D341Med (cell line): ENCODE results near the gene ADRB2.

Experiments
- DNase-seq: peaks from one replicate; pipeline ENCODE4 v3.0.0; 2012; ENCODE audit warnings: low spot score

ADRB2 gene

DNA sequence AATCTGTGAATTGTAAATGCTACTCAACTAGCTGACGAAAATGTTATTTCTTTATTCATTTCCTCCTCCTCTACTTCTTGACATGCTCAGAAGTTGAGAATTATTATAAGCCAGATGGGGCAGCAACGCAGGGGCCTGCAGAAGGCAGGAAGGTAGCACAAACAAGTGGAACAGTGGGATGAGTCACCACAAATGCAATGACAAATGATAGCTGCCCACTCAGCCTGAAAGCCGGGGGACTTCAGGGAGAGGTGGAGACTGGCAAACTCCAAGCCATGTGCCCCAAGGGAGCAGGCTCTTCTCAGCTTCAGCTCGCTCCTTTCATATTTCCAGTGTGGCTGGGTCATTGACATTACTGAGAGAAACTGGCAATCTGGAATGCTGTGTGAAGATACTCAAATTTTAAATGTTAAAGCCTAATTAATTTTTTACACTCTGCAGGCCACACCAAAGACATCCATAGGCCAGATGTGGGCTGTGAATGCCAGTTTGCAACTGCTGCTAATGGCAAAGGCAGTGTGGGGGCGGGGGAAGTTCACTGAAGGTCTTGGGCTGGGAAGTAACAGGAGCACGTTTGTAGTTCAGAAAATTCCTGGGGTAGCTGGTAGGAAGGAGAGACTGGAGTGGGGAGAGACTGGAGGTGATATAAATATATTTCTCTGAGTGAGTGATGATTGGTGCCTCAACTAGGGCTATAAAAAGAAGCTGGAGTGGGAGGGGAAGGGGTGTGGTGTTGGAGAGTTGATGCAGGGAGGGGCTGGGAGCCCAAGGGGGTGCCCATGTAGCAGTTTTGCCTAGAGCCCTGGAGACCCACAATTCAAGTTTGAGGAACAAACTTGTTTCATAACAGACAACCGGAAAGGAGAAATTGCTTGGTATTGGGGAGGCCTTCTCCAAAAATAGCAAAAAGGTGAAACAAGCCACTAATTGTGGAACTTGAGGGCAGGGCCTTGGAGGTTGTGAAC is 20.8 kb upstream of the ADRB2 start:
- DNase-seq = no peak

DNA sequence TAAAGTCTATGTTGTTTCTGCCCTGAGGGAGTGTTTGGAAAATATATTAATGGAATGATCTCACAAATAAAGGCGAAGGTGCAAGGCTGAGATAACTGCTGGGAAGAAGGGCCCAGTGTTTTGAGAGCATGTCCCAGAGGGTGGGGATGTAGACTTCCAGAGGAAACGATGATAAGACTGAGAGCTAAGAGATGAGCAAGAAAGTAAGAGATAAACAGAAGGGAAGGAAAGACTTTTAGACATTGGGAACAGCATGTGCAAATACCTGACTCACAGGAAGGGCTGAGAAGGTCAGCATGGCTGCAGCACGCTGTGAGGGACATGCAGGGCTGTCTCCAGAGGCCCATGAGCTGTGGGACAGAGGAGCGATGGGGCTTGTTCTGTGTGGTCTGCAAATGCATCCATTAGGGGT is 19.9 kb upstream of the ADRB2 start:
- no peak for DNase-seq

DNA sequence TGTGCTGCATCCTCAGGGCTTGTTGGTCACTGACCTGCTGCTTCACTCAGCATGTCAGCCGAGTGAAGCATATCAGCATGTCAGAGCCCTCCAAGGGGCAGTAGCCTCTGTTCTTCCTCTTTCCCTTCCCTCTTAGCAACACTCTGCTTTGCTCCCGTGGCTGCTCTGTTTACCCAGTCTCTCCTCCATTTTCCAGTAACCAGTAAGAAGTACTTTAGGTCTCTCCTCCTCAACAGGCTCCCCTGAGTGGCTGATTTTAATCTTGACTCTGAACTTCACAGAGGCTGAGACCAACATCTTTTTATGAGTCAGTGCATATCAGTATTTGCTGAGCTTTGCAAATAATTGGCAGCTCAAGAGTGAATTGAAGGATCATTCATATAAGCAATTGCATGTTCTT is 18.6 kb upstream of the ADRB2 start:
- DNase-seq = no peak

DNA sequence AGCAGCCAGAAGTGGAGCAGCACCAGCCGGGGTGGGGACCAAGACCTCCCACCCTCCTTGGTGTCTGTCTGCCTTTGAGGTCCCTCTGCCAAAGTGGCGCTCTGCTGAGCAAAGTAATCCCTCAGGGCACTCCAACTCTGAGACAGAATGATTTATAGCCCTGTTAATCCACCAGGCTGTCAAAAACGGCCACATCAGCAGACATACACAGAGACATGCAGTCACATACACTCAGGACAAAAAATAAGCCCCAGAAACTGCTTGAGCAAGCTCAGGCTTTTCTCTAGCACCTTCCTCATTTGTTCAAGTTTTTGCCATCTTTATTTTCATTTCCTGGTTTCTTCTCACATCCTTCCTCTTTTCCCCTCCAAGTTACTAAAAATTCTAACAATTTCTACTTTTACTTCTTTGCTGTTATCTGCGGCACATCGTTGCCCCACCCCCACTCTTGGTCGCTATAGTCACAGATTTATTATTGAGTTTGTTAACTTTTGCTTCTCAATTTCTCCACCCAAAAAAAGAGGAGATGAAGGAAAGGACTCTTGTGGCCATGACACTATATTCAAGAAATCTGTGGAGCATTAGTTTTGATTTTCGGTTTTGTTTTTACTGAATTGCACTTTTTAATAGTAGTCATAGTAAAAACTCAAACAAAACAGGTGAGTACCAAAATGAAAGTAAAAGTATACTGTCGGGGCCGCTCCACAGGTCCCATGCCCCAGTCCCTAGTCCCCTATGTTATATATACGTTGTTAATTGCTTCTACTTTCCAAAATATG is 17.4 kb upstream of the ADRB2 start:
- DNase-seq = no peak

DNA sequence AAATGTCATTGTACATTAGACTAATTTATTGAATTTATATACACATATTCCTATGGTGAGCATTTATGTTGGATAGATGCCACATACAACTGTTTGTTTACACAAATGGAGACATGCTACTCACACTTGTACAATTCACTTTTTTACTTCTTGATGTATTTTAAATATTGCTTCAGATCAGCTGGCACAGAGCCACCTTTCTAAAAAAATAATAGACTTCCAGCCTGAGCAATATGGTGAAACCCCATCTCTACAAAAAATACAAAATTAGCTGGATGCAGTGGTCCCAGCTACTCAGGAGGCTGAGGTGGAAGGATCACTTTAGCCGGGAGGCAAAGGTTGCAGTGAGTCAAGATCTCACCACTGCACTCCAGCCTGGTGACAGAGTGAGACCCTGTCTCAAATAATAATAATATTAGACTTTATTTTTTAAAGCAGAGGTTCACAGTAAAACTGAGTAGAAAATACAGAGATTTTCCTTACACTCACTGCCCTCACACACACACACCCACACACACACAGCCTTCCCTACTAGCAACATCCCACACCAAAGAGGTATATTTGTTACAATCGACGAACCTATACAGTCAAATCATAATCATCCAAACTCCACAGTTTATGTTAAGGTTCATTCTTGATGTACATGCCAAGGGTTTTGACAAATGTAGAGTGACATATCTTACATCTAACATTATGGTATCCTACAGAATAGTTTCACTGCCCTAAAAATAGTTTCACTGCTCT is 16.5 kb upstream of the ADRB2 start:
- DNase-seq = no peak

DNA sequence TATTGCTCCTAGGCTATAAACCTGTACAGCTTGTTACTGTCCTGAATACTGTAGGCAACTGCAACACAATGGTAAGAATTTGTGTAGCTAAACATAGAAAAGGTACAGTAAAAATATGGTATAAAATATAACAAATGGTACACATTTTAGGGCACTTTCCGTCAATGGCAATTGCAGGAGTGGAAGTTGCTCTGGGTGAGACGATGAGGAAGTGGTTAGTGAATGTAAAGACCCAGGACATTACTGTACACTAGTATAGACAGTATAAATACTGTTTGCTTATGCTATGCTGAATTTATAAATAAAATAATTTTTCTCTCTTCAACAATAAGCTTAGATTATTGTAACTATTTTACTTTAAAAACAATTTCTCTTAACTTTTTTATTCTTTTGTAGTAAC is 15.6 kb upstream of the ADRB2 start:
- no peak for DNase-seq

DNA sequence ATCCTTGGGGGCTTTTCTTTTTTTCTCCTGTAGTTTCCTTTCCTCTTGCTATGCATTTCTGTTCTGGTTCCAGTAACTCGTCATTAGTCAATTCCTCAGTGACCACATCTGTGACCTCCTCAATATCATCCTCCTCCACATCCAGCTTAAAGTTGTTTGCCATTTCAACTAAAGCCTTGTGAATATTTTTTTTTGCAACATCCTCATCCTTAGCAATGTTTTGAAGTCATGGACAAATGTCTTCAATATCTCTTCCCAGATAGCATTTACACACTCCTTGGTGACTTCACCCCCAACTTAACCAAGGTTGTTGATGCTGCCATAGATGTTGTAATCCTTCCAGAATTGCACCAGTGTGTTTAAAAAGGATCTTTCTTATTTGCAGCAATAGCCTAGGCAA is 14.7 kb upstream of the ADRB2 start:
- no peak for DNase-seq

DNA sequence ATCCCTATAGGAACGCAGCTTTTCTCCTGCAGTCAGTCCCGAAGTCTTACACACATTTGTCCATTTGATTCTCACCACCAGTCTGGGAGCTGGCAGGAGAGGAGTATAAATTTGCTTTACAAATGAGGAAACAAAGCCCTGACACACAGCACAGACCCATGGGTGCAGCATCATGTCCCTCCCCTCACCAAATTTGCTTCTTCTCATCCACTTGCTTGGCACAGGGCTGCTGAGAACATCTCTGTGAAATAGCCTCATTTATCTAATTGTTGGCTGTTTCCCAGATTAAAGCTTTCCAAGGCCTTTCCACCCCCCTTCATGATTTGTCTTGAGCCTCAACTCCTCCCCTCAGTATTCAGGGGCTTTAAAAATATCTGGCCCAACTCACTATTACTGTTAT is 11.3 kb upstream of the ADRB2 start:
- DNase-seq = no peak

DNA sequence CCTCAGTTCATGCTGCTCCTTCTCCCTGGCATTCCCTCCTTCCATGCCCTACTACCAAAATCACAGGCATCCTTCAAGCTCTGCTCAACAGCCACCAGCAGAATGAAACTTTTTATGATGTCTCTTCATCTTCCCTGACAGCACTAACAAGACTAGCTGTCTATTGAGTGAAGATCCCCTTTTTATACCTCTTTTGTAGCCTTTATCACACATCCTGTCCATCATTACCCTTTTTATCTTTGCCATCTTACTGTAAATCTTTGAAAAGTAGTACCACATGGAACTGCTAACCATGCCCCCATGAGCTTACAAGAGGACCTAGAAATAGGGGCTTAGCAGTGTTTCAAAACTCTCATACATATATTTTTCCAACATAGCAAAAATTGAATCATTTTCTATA is 10.8 kb upstream of the ADRB2 start:
- DNase-seq = no peak

DNA sequence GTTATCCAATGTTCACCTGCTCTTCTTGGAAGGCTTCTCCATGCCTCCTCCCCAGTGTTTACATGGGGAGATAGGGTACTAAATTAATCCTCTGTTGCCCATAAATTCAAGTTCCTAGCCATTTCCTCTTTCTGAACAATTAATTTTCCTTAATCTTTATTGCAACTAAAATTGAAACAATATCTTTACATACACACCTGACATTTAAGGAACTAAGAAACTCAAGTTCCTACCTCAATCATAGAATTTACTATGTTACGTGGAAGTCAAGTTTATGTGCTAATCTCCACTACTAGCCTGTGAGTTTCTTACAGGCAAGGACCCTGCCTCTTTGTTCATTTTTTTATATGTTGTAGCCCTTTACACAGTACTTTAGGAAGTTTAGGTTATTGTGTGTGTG is 10.1 kb upstream of the ADRB2 start:
- DNase-seq = no peak

DNA sequence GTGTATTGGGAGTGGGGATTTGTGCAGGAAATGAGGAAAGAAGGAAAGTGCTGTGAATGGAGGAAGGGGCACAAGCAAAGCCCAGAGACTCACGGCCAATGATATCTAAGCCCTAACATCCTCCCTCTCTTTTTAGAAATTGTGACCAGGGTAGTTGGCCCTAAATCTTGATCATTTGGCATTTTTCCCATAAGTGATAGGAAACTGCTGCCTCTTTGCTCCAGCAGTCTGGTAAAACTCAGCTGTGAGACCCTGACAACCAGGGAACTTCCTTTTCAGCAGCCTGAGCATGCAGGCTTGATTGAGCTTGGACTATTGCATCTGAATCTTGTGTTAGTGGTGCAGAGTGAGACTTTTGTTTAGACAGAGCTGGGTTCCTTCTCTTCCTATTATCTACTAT is 9.6 kb upstream of the ADRB2 start:
- DNase-seq = no peak

DNA sequence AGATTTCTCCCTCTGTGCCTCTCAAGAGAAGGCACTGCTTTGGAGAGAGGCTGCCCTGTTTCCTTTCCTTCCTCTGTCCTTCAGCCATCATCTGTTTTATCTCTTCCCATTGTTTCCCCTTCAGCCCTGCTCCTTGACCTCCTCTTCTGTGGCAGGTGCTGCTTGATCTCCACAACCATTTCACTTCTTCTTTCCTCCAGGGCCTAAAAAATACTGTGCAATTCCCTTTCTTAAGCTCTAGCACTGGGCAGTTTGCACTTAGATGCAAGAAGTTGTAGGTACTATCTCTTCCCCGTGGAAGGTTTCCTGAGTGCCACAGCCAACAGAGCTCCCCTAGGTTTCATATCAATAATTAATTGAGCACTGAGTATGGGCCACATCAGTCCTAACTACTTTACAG is 8.8 kb upstream of the ADRB2 start:
- no peak for DNase-seq

DNA sequence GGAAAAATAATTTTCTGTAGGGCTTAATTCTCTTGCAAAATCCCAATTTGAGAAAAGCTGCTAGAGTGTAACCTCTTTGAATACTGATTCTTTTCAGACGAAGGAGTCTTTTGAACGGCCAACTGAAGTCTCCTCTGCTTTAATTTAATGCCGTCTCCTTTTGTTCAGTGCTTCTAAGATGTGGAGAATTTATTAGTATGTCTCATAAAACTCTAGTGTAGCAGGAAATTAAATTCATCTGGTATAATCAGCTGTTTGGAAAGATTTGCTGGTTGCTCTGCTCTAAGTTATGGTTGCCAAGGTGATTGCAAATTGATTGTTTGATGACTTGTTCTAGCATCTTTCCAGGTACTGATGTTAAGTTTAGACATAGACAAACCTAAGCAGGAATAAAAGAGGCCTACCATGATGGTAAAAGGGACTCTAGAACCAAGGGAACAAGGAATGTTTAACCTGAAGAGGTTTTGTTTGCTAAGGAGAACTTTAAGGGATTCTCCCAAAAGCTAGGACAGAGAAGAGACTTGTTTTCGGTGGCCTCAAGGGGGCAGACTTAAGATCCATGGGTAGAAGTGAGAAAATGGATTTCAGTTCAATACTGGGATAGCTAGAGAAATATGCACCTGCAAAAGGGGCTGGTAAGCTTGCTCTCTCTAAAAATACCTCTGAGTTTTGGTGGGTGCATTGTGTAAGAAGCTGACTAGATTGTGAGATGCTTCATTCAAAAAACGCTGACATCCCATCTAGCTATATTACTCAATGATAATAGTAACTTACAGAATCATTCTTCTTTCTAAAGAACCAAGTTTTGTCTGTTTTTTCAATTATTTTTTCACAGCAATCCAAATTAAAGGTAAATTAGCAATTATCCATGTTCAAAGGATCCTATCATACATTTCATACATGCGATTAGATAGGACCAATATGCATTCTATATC is 5.7 kb upstream of the ADRB2 start:
- no peak for DNase-seq

DNA sequence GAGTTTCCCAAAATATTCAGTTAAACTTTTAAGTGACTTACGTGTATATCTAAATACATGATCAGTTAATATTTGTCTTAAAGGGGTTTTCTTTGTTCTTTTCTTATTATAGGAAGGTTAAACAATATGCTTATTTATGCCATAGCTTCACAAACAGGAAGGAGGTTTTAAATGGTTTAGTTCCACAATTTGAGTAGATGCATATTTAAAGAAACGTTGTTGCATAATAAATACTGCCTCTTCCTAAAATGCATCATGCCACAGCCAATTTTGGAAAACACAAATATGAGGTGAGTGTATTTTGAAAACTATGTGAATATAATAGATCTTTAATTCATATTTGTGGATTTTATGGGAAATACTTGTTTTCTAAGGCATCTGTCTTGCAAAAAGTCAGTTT is 2.5 kb upstream of the ADRB2 start:
- DNase-seq = no peak

DNA sequence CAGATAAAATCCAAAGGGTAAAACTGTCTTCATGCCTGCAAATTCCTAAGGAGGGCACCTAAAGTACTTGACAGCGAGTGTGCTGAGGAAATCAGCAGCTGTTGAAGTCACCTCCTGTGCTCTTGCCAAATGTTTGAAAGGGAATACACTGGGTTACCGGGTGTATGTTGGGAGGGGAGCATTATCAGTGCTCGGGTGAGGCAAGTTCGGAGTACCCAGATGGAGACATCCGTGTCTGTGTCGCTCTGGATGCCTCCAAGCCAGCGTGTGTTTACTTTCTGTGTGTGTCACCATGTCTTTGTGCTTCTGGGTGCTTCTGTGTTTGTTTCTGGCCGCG is 727 bp upstream of the ADRB2 start:
- DNase-seq = no peak

DNA sequence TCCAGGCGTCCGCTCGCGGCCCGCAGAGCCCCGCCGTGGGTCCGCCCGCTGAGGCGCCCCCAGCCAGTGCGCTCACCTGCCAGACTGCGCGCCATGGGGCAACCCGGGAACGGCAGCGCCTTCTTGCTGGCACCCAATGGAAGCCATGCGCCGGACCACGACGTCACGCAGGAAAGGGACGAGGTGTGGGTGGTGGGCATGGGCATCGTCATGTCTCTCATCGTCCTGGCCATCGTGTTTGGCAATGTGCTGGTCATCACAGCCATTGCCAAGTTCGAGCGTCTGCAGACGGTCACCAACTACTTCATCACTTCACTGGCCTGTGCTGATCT is 294 bp downstream of the ADRB2 start:
- DNase-seq = no peak

DNA sequence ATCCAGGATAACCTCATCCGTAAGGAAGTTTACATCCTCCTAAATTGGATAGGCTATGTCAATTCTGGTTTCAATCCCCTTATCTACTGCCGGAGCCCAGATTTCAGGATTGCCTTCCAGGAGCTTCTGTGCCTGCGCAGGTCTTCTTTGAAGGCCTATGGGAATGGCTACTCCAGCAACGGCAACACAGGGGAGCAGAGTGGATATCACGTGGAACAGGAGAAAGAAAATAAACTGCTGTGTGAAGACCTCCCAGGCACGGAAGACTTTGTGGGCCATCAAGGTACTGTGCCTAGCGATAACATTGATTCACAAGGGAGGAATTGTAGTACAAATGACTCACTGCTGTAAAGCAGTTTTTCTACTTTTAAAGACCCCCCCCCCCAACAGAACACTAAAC is 1.3 kb downstream of the ADRB2 start:
- DNase-seq = no peak

DNA sequence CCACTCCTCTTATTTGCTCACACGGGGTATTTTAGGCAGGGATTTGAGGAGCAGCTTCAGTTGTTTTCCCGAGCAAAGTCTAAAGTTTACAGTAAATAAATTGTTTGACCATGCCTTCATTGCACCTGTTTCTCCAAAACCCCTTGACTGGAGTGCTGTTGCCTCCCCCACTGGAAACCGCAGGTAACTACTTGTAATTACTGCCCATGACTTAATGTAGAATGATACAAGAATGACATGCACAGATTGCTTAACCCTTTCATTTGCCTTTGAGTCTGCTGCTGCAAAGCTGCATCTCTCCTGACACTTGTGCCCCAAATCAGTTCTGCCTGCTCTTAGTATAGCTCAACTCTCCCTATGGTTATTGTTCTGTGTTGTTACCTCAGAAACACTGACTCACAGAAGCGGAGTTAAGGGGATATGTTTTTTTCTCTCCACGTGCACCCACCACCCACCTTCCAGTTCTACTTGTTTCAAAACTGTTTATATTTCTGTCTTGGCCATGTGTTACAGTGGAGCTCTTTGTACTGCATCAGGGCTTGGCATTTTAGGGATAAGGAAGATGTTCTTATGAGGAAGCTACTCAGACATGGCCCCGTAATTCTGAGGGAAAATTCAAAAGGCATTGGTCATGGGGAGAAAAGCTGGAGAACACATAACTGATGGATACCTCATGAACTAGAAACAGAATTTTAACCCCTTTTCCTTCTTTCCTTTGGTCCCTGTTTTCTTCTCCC is 2.3 kb downstream of the ADRB2 start:
- no peak for DNase-seq

DNA sequence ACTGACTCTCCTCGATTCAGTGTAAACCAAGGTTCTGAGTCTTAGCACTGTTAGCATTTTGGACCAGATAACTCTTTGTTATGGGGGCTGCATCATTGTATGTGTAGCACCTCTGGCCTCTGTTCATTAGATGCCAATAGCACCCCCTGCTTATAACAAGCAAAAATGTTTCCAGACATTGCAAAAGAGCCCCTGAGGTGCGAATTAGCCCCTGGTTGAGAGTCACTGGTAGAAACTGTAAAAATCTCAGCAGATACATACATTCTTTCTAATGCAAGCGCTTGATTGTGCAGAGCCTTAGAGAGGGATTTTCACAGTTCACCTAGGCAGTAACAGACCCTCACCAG is 2.8 kb downstream of the ADRB2 start:
- no peak for DNase-seq

DNA sequence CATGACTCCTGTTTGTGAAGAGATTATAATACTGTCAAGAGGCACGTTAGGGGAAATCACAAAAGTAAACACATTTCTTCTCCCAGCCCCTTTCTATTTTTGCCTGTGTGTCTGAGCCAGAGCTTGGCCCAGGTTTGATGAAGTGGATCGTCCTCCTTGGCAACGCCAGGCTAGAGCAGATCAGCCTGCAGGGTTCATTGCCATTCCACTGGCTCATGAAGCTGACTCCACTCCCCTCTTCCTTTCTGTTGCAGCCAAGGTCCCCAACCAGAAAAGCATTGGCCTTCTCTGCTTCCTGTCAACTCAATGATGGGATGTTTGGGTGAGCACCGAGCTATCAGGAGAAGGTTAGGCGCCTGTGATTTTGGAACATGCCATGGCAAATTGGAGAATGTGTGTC is 3.3 kb downstream of the ADRB2 start:
- no peak for DNase-seq

DNA sequence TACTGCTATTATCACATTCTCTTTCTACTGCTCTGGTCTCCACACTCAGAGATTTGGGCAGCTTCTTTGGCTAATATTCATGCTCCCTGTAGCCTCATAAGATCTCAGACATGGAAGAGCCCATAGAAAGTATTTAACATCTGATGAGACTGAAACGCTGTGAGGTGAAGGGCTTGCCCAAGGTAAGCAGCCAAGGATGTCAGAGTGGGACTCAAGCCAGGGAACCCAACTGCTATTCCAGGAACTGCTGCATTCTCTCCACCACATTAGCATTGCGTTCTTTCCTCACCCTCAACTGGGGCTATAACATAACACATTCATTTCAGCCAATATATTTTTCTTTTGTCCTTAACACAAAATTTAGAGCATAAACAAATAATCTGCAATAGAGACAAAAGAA is 3.8 kb downstream of the ADRB2 start:
- DNase-seq = no peak
